Iris pigment epithelial cell (primary cell): ENCODE measurements around the gene SIMC1.

Experiments used
- DNase-seq: peaks from one replicate; pipeline ENCODE4 v3.0.0-alpha.2; 2011; ENCODE audit warnings: low read depth

SIMC1 gene

GRCh38 chr5:176317534-176318374 lies 79.5 kb downstream of the SIMC1 start:
- DNase-seq, result no peak

GRCh38 chr5:176319827-176320554 lies 81.8 kb downstream of the SIMC1 start:
- peak; percentile 21 for DNase-seq

- no peak for DNase-seq
These were observed 82.4 kb downstream of the SIMC1 start for GRCh38 chr5:176320577-176320976.

GRCh38 chr5:176334031-176334770 lies 96.0 kb downstream of the SIMC1 start:
- no peak for DNase-seq

DNA sequence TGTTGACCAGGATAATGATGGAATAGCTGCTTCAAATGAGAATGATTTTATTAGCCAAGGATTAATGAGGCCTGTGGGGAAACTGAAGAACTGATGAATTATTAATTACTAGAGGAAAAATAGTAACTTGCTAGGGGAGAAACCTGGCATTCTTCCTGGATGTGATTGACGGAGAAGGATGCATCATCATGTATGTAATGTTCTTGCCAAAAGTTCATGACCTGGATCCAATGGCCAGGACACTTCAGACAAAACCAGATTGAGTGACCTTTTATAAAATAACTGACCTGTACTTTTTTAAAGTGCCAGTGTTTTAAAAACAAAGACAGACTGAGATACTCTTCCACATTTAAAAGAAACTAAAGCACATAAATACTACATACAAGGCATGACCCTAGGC lies 99.7 kb downstream of the SIMC1 start:
- peak; percentile 63 for DNase-seq

DNA sequence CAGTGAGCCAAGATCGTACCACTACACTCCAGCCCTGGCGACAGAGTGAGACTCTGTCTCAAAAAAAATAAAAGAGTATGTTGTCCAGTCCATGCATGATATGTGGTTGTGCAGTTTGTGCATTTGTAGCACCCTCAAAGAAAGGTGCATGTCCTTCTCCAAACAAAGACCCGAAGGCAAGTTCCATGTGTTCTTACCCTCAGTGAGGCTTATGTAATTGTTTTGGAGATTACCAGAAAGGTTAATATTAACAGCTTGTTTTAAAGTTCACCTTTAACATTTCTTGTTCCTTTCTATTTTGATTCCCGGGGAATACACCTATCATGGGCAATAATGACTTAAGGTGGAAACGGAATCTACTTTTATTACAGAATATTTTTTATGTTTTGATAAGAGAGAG lies 101.1 kb downstream of the SIMC1 start:
- no peak for DNase-seq

GRCh38 chr5:176341325-176342157 lies 103.3 kb downstream of the SIMC1 start:
- DNase-seq, result no peak

- DNase-seq, result no peak
These were observed 103.9 kb downstream of the SIMC1 start for GRCh38 chr5:176342158-176342483.

DNA sequence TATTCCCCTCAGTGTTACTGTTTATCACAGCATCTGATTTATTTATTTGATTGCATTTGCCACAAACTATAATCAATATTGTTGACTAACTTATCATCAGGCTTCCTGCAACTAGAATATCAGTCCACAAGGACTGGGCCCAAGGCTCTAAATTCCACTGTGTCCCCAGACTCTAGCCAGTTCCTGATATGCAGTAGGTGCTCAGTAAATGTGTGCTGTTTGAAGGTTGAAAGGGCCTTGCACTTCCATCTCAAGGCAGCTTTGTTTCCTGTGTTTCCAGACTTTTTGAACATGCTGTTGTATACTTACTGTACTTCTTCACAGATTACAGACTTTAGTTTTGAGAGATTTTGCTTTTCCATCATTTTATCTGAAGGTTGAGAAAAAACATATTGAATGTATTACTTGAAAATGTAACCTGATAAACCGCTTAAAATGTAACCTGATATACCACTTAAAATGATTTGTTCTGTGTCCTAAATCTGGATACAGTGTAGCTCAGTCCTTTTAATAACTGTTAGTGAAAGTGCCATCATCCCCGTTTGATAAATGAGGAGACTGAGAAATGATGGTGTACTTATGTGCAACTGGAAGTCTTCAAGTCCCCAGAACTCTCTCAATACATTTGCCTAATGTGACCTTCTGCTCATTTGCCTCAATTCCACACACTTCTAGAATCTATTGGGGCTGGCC lies 104.7 kb downstream of the SIMC1 start:
- DNase-seq, result no peak

DNA sequence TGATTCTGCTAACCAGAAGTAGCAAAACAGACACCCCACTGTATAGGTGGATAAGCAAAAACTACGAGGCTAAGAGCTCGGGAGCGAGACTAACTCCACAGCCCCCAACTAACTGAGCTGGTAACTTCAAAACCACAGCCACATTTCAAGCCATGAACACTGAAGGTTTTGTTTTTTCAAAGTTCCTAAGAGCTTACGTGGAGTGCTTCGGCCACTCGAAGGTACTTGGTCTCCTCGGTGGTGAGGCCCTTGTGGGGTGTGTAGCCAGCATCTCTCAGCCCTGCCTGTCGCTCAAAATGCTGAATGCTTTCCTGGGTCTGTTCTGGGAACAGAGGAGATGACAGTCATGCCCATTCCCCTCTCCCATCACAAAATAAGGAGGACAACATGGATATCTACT lies 112.2 kb downstream of the SIMC1 start:
- no peak for DNase-seq

- DNase-seq, result peak; percentile 73
These were observed 114.1 kb downstream of the SIMC1 start for GRCh38 chr5:176352116-176352878.

DNA sequence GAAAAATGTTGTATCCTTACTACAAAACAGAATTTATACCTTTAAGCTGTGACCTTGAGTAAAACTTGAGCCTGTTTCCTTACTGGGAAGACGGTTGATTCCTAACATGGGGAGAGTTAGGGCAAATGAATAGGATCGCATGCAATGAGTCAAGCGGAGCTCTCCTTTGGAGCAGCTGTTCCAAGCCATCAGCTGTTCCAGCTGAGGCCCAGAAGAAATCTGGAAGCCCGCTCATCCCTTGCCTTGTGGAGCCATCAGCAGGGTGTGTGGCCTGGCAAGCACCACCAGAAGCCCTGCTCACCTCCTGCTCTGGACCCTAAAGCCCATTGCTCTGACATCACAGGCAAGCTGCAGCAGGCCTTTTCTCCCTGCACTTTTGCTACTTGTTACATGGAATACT lies 115.3 kb downstream of the SIMC1 start:
- DNase-seq, result no peak

GRCh38 chr5:176355400-176356178 lies 117.4 kb downstream of the SIMC1 start:
- DNase-seq, result no peak

DNA sequence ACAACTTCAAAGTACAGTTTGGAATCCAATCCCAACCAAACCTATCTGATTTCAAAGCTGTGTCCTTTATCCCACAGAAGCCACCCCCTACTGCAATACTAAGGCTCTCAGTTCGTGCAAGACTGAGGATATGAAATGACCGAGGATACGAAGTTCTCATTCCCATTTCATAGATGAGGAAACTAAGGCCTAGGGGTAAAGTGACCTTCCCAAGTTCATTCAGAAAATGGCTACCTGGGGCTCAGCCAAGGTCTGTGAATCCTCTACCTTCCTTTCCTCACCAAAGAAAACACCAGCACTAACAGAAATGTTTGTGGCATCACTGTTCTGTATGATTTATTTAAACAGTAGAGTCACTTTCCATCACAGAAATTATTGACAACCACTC lies 117.9 kb downstream of the SIMC1 start:
- DNase-seq, result no peak

- no peak for DNase-seq
These were observed 121.4 kb downstream of the SIMC1 start for GRCh38 chr5:176359658-176360057.

DNA sequence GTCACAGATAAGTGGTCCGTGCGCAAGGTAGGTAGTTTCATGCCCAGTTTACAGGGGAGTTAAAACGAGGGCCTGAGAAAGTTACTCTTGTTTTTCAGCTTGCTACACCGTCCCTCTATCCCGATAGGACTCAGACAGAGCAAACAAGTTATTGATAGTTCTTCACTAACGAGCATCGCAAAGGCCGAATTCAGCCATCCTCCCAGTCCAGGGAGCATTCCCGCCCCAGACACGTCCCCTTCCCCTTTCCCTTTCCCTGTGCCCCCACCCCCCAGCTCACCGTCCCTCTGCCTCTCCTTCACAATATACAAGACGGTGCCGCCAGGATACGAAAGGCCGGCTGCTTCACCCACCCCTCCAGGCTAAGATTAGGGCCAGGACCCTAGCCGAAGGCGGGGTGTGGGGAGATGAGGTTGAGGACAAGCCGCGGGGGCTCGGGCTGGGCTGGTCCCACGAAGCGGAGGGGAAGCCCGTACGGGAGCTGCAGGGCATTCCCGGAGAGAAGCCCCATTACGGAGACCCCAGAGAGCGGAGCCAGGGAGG lies 122.7 kb downstream of the SIMC1 start:
- DNase-seq, result peak; percentile 15

GRCh38 chr5:176361437-176362232 lies 123.4 kb downstream of the SIMC1 start, which contains the start of gene KIAA1191:
KIAA1191 (minus strand) TSS chr5:176361764; CDS start chr5:176359508, 2,256 bp downstream.
- DNase-seq, result peak; percentile 92

DNA sequence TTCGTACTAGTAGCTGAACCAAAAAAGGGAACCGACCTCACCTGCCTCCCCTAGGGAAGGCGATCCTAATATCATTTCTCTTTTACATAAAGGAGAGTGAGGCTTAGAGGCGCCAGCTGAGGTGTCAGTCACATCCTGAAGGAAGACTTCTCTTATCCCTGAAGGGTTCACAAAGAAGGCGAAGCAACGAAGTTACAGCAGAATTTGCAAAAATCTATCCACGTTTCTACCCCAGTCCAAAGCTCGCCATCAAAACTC lies 123.9 kb downstream of the SIMC1 start:
- no peak for DNase-seq
